K562 treated with DMSO at 1 percent for 12 hours (cell line): ENCODE measurements around the gene ABI3. TPM values are rescaled to one million over a fixed set of nuclear protein-coding genes. Genes with fewer than 3 reads are reported as not detected.

Experiments
- total RNA-seq: library from RNA; unstranded; fragments of 300-600 nt; gene quantifications from 2 replicates; pipeline ENCODE4 v1.2.3, GENCODE V29; 2022; ENCODE audit not compliant: insufficient read depth

Gene ABI3
- total RNA-seq = not detected in 2 replicates

GRCh38 chr17:49210158-49211029, at the start of gene ABI3, which contains the start of gene GNGT2:
ABI3 (plus strand) TSS chr17:49210707; CDS start chr17:49210725, 18 bp downstream.
GNGT2 (minus strand) TSS chr17:49210574; CDS start chr17:49207422, 3,152 bp downstream.

GRCh38 chr17:49230636-49231562, 20.4 kb downstream of the ABI3 start, which contains the start of gene PHOSPHO1:
PHOSPHO1 (minus strand) TSS chr17:49230787; CDS start chr17:49226691, 4,096 bp downstream.

Other genes with a start within 250 kb of the ABI3 start
- not detected in 2 replicates for gene GIP, start 242.1 kb upstream of the ABI3 start, total RNA-seq
- 8.8 and 32.3 TPM in 2 replicates for gene IGF2BP1, start 213.3 kb upstream of the ABI3 start, total RNA-seq
- not detected in 2 replicates for gene B4GALNT2, start 77.9 kb upstream of the ABI3 start, total RNA-seq
- gene GNGT2, start 133 bp upstream of the ABI3 start, total RNA-seq = not detected in 2 replicates
- gene PHOSPHO1, start 20.1 kb downstream of the ABI3 start, total RNA-seq = 0.58 TPM in 1 of 2 replicates, not detected in the other
- gene ZNF652, start 151.5 kb downstream of the ABI3 start, total RNA-seq = 3.5 and 11.2 TPM in 2 replicates
- 126 and 128 TPM in 2 replicates for gene PHB1, start 204.2 kb downstream of the ABI3 start, total RNA-seq